HG02571 (cell line): ENCODE measurements around the gene SYTL2.

ENCODE experiments used
- ATAC-seq: cut with Tn5 transposase; IDR thresholded peaks from one replicate; pipeline ENCODE4 v1.9.1; 2021; ENCODE audit warnings: mild to moderate bottlenecking, moderate library complexity; ENCODE audit not compliant: unreplicated experiment

SYTL2 gene

DNA sequence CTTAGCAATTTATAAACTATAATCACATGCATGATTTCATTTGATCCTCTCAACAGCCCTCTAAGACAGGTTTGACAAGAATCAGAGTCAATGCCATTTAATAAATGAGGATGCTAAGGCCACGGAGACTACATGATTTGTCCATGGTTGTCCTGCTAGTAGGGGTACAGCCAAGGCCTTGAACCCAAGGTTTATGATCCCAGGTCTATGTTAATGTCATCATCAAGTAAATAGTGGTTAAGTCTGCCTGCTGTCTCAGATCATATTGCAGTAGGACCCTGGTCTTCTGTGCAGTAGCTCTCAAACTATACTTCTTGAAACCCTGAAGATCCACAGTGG is 17.7 kb upstream of the SYTL2 start:
- ATAC-seq = no peak

DNA sequence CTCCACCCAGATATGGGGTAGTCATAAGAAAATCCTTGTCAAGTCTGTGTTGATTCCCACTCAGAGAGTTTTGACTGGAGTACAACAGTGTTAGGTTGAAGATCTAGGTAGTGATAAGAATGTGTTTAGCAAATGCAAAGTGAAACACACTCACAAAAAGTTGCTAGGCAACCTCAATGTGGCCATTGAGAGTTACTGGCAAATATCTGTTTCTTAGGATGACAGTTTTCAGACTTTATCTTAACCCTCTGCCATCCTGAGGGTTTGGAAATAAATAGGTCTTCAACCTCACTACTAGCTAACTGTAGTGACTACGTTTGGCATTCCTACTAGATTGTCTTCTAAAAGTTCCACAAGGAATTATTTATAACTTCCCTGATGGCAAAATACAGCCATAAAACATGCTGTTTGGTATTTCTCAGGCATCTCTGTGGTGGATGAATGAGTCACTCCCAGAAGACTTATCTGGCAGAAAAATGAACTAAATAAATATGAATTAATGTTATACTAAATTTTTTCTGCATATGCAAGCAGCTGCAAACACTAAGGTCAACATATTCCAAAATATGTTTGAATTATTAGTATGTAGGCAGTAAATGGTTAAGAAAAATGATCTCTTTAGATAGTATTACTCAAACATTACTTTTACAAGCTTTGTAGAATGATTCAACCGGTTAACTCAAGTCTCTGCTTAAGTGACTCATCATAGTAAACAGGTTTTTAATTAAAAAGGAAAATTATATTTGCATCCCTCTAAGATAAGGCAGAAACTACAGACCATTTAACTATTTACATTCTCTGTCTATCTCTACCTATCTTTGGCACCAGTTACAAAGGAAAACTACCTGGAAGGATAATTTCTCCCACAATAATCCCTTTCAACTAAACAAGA is 17.1 kb upstream of the SYTL2 start:
- no peak for ATAC-seq

DNA sequence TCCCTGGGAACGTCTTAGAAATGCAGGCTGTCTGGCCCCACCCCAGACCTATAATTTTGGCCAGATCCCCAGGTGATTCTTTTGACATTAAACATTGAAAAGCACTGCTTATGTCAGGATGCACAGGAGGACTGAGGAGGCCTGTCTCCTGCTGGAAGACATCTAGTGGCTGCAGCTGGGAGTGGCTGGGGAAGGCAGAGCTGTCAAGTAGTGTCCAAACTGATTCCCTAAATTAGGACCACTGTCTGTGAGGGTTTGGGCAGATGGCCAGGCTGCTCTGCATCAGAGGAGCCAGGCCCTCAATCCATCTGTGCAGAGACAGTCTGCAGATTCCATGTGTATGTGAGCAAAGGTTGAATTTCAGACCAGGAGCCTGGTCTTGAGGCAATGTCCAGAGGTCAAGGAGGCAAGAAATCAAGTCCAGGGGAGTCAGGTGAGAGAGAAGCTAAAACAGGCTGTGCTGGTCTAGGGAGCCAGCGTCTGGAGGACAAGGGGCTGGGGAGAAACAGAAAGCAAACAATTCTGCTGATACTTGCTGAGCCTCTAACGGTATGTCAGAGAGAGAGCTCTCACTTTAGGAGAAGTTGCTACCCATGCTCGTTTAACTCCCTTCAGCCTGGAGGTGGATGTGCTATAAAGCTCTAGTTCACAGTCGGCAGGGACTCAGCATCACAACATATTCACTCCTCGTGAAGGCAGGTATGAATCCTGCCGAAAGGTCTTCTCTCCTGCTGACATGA is 15.3 kb upstream of the SYTL2 start:
- no peak for ATAC-seq

DNA sequence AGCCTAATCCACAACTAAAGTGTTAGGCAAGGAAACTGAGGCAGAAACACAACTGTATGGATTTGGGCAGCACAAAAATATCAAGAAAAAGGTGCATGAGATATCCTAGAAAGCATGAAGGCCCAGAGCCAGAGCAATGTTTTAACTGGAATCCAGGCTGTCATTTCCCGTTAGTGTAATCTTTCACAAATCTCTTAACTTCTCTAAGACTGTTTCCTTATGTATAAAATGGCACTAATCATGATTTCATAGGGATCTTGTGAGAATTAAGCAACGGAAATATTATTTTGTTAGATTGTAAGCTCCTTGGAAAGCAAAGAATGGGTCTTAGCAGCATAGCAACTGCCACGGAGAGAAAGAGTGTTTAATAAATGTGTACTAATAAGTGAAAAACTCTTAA is 14.7 kb upstream of the SYTL2 start:
- no peak for ATAC-seq

DNA sequence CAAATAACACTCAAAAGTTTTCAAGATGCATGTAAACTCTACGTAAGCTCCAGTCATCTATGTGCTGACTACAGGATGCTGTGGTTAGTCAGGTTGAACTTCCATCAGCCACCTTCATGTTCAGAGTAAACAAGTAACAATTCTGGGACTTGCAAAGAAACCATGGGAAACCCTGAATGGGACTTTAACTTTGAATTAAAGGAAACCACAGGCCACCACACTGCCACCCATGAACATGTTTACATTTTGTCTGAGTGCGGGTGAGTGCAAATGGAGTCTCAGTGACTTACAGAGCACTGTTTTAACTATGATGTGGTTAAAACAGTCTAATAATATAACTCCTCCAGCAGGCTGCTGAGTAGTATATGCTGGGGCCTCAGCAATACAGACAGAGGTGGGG is 12.9 kb upstream of the SYTL2 start:
- ATAC-seq = no peak

DNA sequence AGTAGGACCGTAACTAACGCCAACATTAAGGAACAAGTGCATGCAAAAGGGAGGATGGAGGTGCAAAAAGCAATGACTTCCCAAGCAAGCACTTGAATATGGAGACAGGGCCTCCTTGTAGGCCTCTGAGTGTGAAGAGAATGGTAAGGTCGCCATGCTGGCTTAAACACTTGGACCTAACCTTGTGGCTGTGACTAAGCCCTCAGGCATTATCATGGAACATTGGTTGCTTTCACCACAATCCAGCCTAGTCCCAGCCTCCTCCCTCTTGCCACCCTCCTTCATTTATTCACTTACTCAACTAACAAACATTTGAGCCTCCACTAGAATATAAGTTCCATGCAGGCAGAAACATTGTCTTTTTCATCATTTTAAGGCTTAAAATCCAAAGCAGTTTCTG is 11.9 kb upstream of the SYTL2 start:
- no peak for ATAC-seq

DNA sequence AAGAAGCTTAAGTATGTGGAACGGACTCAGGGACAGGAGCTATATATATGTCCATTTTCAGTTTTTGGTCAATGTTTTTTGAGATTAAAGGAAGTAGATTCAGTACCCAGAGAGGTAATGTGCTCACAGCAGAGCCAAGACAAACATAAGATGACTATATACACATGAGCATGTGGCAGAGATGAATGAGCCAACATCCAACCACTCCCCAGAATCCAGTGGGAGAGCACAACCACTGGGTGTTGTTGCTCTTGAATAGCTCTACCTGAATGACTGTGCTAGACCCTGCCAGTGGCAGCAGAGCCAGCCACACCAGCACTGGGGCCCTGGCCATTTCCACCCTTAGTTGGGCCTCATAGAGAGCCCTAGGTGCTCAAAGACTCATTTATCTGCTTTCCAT is 10.7 kb upstream of the SYTL2 start:
- no peak for ATAC-seq

DNA sequence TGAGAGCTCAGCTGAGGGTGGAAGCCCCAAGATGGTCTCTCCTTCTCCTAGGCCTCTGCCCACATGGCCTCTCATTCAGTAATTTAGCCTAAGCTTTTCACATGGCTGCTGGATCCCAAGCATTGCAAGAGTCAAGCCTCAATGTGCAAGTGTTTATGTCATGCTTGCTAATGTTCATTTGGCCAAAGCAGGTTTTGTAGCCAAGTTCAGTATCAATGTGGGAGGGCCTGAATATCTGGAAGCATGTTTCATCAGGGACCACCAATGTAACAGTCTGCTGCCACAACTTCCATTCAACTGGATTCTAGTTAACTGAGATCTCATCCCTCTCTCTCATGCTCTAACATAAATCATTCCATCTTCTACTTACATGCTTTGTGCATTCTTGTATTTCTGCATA is 8.5 kb upstream of the SYTL2 start:
- no peak for ATAC-seq

DNA sequence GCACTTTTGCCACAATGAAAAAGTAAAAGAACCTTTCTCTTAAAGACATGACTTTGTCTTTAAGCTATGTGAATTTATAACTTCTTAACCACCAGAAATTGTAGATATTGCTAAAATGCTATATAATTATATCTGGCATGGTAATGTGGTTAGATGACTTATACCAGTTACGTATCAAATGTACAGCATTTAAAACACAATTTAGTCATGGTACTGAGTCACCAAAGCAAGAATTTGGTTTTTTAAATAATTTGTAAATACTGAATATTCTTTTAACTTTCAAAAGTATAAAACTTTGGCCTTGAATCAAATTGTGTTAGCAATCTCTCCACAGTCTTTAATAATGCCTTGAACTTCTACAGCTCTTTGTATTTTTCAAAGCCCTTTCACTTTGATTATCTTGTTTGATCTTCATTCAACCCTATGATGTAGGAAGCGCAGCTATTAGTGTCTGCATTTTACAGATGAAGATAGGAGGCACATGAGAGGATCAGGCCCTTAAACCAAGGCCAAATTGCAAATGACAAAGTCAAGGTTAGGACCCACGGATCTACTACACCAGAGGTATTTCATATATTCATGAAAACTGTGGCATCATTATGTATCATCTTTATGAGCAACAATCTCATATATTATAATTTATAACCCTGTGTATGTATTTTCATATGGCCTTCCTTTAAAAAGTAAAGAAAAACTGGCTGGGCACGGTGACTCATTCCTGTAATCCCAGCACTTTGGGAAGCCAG is 4.4 kb upstream of the SYTL2 start:
- no peak for ATAC-seq

DNA sequence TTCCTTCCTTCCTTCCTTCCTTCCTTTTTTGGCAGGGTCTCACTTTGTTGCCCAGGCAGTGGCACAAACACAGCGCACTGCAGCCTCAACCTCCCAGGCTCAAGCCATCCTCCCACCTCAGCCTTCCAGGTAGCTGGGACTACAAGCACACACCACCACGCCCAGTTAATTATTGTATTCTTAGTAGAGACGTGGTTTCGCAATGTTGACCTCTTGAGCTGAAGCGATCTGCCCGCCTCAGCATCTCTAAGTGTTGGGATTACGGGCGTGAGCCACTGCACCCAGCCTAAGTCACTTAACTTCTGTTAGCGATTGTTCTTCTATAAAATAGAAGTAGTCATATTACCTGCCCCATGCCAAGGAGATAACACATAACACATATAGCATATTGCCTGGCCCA is 2.8 kb upstream of the SYTL2 start:
- no peak for ATAC-seq

DNA sequence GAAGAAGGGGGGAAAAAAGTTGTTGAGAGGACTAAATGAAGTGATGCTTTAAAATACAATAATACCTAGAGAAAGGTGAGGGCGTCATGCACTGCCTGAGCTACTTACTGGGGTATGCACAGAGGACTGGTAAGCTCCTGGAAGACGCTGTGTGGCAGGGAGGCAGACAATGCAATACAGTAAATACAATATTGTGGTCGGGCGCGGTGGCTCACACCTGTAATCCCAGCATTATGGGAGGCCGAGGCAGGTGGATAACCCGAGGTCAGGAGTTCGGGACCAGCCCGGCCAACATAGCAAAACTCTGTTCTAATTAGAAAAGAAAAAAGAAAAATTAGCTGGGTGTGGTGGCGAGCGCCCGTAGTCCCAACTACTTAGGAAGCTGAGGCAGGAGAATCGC is 683 bp upstream of the SYTL2 start:
- ATAC-seq = no peak

DNA sequence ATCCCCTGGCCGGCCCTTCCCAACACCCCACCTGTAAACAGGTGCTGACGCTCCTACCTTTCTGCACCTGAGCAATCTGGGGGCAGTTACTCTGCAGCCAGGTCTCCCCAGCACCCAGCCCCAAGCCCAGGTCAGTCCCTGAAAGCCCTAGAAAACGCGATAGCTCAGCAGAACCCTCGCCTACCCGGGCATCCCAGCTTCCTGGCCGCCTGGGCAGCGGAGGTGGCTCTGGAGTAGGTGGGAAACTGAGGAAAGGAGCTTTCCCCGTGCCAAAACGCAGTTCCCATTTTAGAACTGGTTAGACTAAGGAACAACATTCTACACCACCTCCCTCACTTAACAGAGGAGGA is 445 bp downstream of the SYTL2 start:
- ATAC-seq = no peak

DNA sequence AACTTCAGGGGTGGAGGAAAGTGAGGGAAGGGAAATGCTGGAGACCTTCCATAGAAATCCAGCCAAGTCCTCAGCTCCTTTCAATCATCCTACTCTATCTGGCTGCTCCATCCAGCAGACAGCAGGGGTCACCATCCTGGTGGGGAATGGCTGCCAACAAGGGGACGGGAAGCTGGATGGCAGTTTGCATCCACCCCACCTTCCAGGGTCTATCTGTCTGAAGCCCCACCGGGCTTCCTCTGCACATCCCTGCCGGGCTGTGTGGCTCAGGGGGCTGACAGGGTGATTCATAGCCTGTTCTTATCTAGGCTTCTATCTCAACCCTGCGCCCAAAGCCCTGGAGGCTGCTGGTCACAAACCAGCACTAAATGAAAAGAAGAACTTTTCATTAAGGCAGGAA is 1.1 kb downstream of the SYTL2 start:
- ATAC-seq = no peak

DNA sequence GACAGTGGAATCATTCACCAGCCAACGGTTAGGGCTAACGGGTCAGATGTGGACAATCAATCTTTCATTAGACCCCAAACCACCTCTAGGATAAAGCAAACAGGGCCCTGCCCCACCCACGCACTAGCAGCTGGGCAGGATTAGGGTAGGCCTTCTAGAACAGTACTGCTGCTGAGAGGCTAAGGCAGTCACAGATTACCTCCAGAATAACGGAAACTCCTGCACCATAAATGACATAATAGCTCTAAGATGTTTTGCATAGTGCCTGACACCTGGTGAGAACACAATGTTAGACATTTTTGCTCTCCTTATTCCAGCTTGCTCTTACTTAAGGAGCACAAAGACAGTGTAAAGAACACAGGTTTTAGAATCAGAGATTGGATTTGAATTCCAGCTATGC is 1.8 kb downstream of the SYTL2 start:
- peak; percentile 47 for ATAC-seq

DNA sequence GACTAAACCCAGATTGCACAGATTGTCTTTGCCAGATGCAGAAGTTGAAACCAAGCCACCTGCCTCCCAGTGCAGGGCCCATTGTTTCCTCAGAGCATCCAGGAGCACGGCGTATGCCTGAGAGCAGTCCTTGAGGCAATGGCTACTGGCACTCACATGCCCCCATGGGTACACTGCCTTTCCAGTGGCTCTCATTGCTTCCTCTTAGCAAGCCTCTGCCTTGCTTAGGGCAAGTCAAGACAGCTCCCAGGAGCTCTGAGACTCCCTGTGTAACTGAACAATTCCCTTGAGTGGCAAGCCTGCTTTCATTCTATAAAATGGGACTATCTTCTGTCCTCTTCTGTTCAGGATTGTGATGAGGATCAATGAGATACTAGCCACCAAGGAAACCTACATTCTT is 4.1 kb downstream of the SYTL2 start:
- no peak for ATAC-seq

DNA sequence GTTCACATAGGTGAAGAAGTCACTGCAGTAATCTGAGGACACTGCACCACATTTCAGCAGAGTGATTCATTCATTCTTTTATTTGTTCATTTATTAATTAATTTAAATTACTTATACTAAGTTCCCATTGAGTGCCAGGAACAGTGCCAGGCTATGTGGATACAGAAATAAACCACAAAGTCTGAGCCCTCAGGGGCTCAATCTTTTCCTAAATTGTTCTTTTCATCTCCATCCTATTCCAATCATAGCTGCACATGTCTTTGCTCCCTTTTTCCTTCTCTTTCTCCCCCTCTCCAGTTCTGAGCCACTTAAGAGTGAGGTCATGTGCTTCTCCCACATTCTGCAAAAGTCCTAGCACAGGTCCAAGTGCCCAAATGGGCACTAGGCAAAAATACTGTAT is 4.9 kb downstream of the SYTL2 start:
- ATAC-seq = no peak

DNA sequence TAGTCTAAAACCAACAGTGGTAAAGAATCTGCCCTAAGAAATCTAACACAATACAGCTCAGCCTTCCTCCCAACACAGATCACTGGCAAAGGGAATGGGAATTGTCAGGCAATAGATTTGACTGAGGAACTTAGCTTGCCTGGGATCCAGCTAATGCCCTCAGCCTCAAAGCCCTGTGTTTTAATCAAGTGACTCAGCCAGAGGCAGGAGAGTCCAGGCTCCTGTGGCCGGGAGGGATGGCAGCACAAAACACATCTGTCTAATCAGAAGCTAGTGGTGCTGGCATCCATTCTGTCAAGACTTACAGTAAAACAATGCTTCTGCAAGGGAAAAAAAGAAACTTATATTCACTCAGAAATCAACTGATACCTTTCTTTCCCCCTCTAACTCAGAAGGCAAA is 5.6 kb downstream of the SYTL2 start:
- no peak for ATAC-seq

DNA sequence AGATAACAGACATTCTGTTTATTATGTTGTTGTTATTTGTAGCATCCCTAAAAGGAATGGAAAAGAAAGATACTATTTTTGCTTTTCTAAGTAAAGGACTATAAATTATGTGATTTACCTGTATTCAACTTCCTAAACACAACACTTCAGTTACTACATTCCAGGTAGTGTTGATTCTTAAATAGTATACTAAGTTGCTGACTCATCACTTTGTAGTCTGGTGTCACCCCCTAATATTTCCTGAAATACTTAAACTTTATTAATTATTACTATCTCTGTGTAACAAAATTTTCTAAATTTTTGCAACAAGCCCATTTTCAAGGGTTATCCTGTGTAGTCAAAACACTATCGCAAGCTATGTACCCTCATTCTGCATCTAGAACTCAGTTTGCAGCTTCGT is 7.0 kb downstream of the SYTL2 start:
- no peak for ATAC-seq

DNA sequence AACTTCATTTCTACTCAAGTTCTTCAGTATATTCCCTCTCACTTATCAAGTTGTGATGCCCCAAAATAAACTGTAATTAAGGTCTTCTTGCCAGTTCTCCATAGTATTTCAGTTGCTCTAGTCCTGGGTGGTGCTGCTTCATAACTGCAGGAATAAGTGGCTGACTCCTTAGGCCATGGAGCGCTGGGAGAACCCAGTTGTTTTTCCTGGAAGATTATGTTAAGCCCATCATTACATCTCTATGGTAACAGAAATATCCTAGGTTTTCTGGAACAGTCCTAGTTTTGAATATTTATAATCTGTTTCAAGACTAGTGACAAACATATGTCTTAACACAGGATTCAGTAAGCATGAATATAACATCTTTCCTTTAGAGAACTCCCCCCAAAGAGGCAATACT is 7.6 kb downstream of the SYTL2 start:
- no peak for ATAC-seq

DNA sequence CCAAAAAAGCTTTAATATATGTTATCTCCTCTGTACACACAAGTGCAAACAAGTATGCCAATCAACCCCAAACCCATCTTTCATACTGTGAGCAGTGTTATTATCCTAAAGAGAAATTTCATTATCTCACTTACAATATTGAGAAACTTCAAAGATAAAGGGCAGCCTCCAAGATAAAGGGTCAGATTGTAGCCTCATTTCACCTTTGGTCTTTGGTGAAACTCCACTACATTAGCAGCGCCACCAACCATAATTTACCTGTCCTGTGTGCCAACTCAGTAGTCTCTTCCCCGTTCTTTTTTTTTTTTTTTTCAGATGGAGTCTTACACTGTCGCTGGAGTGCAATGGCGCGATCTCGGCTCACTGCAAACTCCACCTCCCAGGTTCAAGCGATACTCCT is 9.4 kb downstream of the SYTL2 start:
- ATAC-seq = no peak

DNA sequence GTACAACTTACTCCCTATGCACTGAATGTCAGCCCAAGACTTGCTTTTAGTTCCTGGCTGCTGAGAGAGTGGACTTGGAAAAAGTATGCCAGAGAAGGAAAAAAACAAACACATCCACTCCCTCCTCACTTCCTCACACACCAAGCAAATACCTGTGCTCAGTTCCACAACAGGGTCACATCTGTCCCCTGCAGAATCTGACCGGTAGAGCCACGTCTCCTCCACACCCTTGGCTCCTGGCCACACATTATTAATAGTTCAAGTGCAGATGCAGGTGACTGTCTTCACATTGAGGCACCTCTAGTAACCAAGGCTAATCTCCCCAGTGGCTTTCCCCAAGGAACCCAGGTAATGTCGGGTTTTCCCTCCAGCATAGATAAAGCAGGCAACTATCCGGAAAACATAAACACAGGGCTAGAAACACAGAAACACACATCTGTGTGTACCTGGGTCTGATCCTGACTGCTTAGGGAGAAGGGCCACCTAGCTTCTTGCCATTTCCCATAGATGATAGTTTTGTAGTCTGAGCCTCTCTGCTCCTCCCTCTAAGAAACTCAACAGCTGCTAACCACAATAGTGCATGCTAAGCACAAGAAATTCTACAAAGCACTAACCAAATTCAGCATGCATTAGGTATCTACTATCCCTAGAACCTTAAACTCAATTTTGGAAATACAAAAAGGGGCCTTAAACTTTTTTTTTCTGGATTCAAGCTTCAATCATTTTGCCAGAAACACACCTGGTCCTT is 10.2 kb downstream of the SYTL2 start:
- ATAC-seq = no peak
